Measurements from ENCODE around the gene TSPAN31. TPM values are rescaled to one million over a fixed set of nuclear protein-coding genes. Genes with fewer than 3 reads are reported as not detected.
A peak's percentile ranks its signal among the peaks of the same experiment; 100 is the strongest.
"Not testable (repeated sequence)": the region's sequence is repeated elsewhere in the genome, so short reads cannot be mapped to it uniquely, and the experiment has no call there.

TSPAN31 gene
- total RNA-seq, 1 donor from 2014 or later: 34.8 TPM

DNA sequence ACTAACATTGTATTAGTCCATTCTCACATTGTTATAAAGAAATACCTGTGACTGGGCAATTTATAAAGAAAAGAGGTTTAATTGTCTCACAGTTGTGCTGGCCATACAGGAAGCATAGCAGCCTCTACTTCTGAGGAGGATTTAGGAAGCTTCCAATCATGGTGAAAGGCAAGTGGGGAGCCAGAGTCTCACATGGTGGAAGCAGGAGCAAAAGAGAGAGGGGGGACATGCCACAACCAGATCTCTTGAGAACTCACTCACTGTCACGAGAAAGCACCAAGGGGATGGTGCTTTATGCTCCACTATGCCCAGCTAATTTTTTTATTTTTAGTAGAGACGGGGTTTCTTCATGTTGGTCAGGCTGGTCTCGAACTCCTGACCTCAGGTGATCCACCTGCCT, 37.6 kb upstream of the TSPAN31 start:
- H3K36me3 Mint-ChIP-seq: peaks cover 29% of the 10 kb centered on the region
- no peak overlapping the region for H3K4me3 Mint-ChIP-seq
- no peaks in the 10 kb centered on the region for H3K9me3 Mint-ChIP-seq
- H3K4me1 Mint-ChIP-seq (ENCODE audit: unreplicated experiment): no peaks in the 10 kb centered on the region
- no peak overlapping the region for H3K27ac Mint-ChIP-seq
- H3K27me3 Mint-ChIP-seq: no peaks in the 10 kb centered on the region
- no peak for DNase-seq (ENCODE audit: extremely low spot score, unreplicated experiment)
- TF ChIP-seq, protein P1, sequence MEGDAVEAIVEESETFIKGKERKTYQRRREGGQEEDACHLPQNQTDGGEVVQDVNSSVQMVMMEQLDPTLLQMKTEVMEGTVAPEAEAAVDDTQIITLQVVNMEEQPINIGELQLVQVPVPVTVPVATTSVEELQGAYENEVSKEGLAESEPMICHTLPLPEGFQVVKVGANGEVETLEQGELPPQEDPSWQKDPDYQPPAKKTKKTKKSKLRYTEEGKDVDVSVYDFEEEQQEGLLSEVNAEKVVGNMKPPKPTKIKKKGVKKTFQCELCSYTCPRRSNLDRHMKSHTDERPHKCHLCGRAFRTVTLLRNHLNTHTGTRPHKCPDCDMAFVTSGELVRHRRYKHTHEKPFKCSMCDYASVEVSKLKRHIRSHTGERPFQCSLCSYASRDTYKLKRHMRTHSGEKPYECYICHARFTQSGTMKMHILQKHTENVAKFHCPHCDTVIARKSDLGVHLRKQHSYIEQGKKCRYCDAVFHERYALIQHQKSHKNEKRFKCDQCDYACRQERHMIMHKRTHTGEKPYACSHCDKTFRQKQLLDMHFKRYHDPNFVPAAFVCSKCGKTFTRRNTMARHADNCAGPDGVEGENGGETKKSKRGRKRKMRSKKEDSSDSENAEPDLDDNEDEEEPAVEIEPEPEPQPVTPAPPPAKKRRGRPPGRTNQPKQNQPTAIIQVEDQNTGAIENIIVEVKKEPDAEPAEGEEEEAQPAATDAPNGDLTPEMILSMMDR (conservative IDR thresholded peaks at IDR 0.05): no peak

DNA sequence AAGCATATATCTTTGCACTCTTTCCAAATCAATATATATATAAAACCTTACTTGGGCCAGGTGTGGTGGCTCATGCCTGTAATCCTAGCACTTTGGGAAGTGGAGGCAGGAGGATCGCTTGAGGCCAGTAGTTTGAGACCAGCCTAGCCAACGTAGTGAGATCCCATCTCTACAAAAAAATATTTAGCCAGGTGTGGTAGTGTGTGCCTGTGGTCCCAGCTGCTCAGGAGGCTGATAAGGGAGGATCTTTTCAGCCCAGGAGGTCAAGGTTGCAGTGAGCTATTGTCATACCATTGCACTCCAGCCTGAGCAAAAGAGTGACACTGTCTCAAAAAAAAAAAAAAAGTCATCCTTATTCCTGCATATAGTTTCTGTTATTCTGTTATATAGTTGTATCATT, 36.5 kb upstream of the TSPAN31 start:
- peaks cover 20% of the 10 kb centered on the region for H3K36me3 Mint-ChIP-seq
- TF ChIP-seq, protein P1 (conservative IDR thresholded peaks at IDR 0.05): no peak
- H3K27me3 Mint-ChIP-seq: no peaks in the 10 kb centered on the region
- H3K27ac Mint-ChIP-seq: no peak overlapping the region
- no peak for DNase-seq (ENCODE audit: extremely low spot score, unreplicated experiment)
- H3K4me3 Mint-ChIP-seq: no peak overlapping the region
- H3K4me1 Mint-ChIP-seq (ENCODE audit: unreplicated experiment): no peaks in the 10 kb centered on the region
- no peaks in the 10 kb centered on the region for H3K9me3 Mint-ChIP-seq

DNA sequence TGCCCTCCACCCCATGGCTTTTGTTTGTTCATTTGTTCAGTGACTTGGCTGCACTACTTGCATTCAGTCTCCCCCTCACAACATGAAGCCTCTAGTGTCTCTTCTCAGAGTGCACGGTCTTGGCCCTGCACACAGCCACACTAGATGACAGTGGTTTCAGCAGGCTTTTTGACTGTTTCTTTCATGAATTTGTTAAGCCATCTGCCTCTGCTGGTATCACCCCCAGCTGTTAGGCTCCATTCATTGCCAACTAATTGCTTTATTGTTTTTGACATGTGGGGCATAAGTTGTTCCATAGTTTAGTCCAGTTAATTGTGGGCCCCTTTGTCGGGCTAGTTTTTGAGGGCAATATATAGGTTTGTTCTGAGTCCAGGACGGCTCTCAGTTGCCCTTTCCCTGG, 32.1 kb upstream of the TSPAN31 start:
- H3K27me3 Mint-ChIP-seq: no peaks in the 10 kb centered on the region
- peaks cover 5% of the 10 kb centered on the region for H3K36me3 Mint-ChIP-seq
- no peak overlapping the region for H3K27ac Mint-ChIP-seq
- H3K4me3 Mint-ChIP-seq: no peak overlapping the region
- TF ChIP-seq, protein P1 (conservative IDR thresholded peaks at IDR 0.05): no peak
- no peaks in the 10 kb centered on the region for H3K9me3 Mint-ChIP-seq
- H3K4me1 Mint-ChIP-seq (ENCODE audit: unreplicated experiment): no peaks in the 10 kb centered on the region
- peak; percentile 11 for DNase-seq (ENCODE audit: extremely low spot score, unreplicated experiment)

DNA sequence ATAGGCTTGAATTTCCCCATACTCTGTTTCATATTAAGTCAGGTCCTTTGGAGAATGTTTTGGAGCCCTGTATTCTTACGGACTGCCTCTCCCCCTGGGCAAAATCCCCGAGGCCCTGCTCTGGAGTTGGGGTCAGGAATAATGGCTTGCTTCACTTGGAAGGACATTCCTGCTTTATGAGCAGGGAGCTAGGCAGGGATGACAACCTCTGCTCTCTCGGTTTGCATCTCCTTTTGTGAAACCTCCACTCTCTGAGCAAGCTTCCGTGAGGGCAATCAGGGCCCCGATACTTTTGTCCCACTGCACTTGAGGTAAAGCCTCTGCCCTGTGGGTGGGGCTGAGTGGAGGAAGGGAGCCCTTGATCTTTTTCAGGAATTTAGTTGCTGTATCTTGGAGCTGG, 31.6 kb upstream of the TSPAN31 start:
- Mint-ChIP-seq H3K4me1 (ENCODE audit: unreplicated experiment) (no peaks in the 10 kb centered on the region), H3K4me3 (no peak overlapping the region), H3K27me3 (no peaks in the 10 kb centered on the region), H3K36me3 (peaks cover 9% of the 10 kb centered on the region), H3K9me3 (no peaks in the 10 kb centered on the region), H3K27ac (no peak overlapping the region)
- TF ChIP-seq, protein P1 (conservative IDR thresholded peaks at IDR 0.05): no peak
- peak; percentile 22 for DNase-seq (ENCODE audit: extremely low spot score, unreplicated experiment)

DNA sequence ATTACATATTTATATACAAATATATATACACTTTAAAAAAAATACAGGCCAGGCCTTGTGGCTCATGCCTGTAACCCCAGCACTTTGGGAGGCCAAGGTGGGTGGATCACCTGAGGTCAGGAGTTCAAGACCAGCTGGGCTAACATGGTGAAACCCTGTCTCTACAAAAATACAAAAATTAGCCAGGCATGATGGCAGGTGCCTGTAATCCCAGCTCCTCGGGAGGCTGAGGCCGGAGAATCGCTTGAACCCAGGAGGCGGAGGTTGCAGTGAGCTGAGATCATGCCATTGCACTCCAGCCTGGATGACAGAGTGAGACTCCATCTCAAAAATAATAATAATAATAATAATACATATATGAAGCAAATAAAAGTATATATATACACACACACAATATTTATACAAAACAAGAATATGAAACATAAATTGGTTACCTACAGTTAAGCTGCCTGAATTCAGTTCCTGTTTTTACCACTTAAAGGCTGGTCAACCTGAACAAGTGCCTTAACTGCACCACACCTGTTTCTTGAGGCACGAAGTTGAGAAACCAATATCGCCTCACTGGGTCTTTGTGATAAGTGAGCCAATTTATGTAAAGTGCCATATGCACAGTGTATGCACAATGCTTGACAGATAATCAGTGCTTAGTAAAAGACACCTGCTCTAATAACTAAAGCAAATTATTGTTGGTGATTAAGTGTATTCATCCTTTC, 29.6 kb upstream of the TSPAN31 start:
- H3K9me3 Mint-ChIP-seq; H3K4me3 Mint-ChIP-seq; H3K27me3 Mint-ChIP-seq; H3K27ac Mint-ChIP-seq; H3K4me1 Mint-ChIP-seq (ENCODE audit: unreplicated experiment): not testable (repeated sequence)
- H3K36me3 Mint-ChIP-seq: peaks cover 21% of the 10 kb centered on the region
- DNase-seq (ENCODE audit: extremely low spot score, unreplicated experiment): peak; percentile 1

DNA sequence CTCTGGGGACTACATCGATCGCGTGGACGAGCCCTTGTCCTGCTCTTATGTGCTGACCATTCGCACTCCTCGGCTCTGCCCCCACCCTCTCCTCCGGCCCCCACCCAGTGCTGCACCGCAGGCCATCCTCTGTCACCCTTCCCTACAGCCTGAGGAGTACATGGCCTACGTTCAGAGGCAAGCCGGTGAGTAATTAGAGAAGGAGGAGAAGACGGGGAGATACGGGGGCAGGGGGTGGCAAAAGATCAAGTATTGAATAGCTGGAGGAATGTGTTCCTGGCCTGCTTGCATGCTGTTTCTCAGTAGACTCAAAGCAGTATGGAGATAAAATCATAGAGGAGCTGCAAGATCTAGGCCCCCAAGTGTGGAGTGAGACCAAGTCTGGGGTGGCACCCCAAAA, 29.1 kb upstream of the TSPAN31 start:
- TF ChIP-seq, protein P1 (conservative IDR thresholded peaks at IDR 0.05): no peak
- H3K4me3 Mint-ChIP-seq: no peak overlapping the region
- peak; percentile 32 for DNase-seq (ENCODE audit: extremely low spot score, unreplicated experiment)
- no peaks in the 10 kb centered on the region for H3K4me1 Mint-ChIP-seq (ENCODE audit: unreplicated experiment)
- H3K27ac Mint-ChIP-seq: no peak overlapping the region
- no peaks in the 10 kb centered on the region for H3K9me3 Mint-ChIP-seq
- peaks cover 21% of the 10 kb centered on the region for H3K36me3 Mint-ChIP-seq
- H3K27me3 Mint-ChIP-seq: no peaks in the 10 kb centered on the region
